ENCODE data around the gene KIF26A.
A peak's percentile ranks its signal among the peaks of the same experiment; 100 is the strongest.
"Not testable (repeated sequence)": the region's sequence is repeated elsewhere in the genome, so short reads cannot be mapped to it uniquely, and the experiment has no call there.

KIF26A gene

GRCh38 chr14:104196461-104197140 is 58.2 kb downstream of the KIF26A start:
- DNase-seq, result no peak

GRCh38 chr14:104197449-104198247 is 59.3 kb downstream of the KIF26A start:
- DNase-seq, result no peak

- no peak for DNase-seq
These were observed 61.0 kb downstream of the KIF26A start for GRCh38 chr14:104199266-104199895.

GRCh38 chr14:104200106-104200505 is 61.7 kb downstream of the KIF26A start:
- DNase-seq, result no peak

GRCh38 chr14:104200591-104200990 is 62.2 kb downstream of the KIF26A start:
- no peak for DNase-seq

GRCh38 chr14:104201063-104201462 is 62.7 kb downstream of the KIF26A start:
- DNase-seq, result no peak

- no peak for DNase-seq
These were observed 63.1 kb downstream of the KIF26A start for GRCh38 chr14:104201496-104201895.

- no peak for DNase-seq
These were observed 64.1 kb downstream of the KIF26A start for GRCh38 chr14:104202259-104203070.

GRCh38 chr14:104203071-104203425 is 64.7 kb downstream of the KIF26A start:
- no peak for DNase-seq

- no peak for DNase-seq
These were observed 66.3 kb downstream of the KIF26A start for GRCh38 chr14:104204660-104205149.

- DNase-seq, result no peak
These were observed 67.4 kb downstream of the KIF26A start for GRCh38 chr14:104205781-104206180.

- DNase-seq, result peak; percentile 70
These were observed 68.0 kb downstream of the KIF26A start for GRCh38 chr14:104206281-104206904.

GRCh38 chr14:104207142-104208014 is 69.0 kb downstream of the KIF26A start:
- DNase-seq, result no peak

- not testable (repeated sequence) for DNase-seq
These were observed 69.6 kb downstream of the KIF26A start for GRCh38 chr14:104208015-104208295.

GRCh38 chr14:104208331-104208730 is 69.9 kb downstream of the KIF26A start:
- DNase-seq, result not testable (repeated sequence)

GRCh38 chr14:104209071-104209470 is 70.7 kb downstream of the KIF26A start:
- not testable (repeated sequence) for DNase-seq

- DNase-seq, result no peak
These were observed 71.8 kb downstream of the KIF26A start for GRCh38 chr14:104209985-104210816.

- DNase-seq, result no peak
These were observed 72.4 kb downstream of the KIF26A start for GRCh38 chr14:104210817-104211195.

- no peak for DNase-seq
These were observed 72.8 kb downstream of the KIF26A start for GRCh38 chr14:104211215-104211614.

- DNase-seq, result no peak
These were observed 73.4 kb downstream of the KIF26A start for GRCh38 chr14:104211741-104212140.

Data from islet precursor cell (in vitro differentiated cells).